GM12865 (cell line): Measurements from ENCODE around the gene ZNF519.
A peak's percentile ranks its signal among the peaks of the same experiment; 100 is the strongest.
"Not testable (repeated sequence)": the region's sequence is repeated elsewhere in the genome, so short reads cannot be mapped to it uniquely, and the experiment has no call there.

Experiments used
- DNase-seq: peaks from one replicate; pipeline ENCODE4 v3.0.0; 2010; ENCODE audit warnings: low read depth
- H3K4me3 ChIP-seq: 2 replicates; pipeline ENCODE4 v1.5.1; 2011; ENCODE audit warnings: mild to moderate bottlenecking, low read depth, low read length, control low read depth
- CTCF ChIP-seq: IDR thresholded peaks from 2 replicates; pipeline ENCODE4 v1.5.1; 2011; ENCODE audit warnings: low read length, control low read depth, low read depth, inconsistent platforms; ENCODE audit not compliant: insufficient read depth; ENCODE audit errors: missing control alignments

ZNF519 gene

DNA sequence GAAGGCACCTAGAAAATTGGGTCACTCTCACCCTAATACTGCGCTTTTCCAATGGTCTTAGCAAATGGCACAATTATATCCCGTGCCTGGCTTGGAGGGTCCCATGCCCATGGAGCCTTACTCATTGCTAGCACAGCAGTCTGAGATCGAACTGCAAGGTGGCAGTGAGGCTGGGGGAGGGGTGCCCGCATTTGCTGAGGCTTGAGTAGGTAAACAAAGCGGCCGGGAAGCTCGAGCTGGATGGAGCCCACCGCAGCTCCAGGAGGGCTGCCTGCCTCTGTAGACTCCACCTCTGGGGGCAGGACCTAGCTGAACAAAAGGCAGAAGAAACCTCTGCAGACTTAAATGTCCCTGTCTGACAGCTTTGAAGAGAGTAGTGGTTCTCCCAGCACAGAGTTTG is 30.7 kb upstream of the ZNF519 start:
- DNase-seq, H3K4me3 ChIP-seq: not testable (repeated sequence)

- H3K4me3 ChIP-seq, DNase-seq: not testable (repeated sequence)
Measured at GRCh38 chr18:14151564-14152113, 19.4 kb upstream of the ZNF519 start.

- H3K4me3 ChIP-seq, DNase-seq: not testable (repeated sequence)
Measured at GRCh38 chr18:14150766-14151165, 18.5 kb upstream of the ZNF519 start.

GRCh38 chr18:14149916-14150420 is 17.7 kb upstream of the ZNF519 start:
- not testable (repeated sequence) for H3K4me3 ChIP-seq, DNase-seq

DNA sequence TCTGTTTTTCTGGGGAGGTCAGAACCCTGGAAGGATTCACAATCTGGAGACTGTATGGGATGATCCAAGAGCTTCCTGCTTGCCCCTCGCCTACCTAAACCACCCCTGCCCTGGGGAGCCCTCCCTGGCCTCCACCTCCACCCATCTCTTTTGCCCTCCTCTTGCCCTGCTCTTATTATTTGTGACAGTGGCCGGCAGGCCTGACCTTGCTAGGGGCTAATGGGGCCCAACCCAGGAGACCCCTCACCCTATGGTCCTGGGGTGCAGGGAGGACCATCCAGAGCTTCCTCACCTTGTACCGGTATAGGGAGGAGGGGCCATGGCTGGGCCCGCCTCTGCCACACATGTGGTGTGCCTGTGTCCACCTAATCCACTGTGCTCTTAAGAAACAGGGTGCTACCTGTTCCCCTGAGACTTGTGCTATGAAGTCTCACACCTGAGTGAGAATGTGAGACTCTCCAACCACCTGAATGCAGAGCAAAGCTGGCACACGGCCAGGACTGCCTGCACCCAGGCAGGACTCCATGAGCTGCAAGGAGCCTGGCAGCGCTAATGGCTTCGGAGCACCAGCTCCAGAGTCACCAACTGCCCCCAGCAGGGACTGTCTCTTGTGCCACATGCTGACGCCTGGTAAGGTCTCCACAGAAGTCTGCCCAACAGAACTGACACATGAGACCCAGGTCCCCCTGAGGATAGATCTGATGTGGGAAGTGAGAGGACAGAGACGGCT is 17.1 kb upstream of the ZNF519 start:
- not testable (repeated sequence) for H3K4me3 ChIP-seq, DNase-seq

DNA sequence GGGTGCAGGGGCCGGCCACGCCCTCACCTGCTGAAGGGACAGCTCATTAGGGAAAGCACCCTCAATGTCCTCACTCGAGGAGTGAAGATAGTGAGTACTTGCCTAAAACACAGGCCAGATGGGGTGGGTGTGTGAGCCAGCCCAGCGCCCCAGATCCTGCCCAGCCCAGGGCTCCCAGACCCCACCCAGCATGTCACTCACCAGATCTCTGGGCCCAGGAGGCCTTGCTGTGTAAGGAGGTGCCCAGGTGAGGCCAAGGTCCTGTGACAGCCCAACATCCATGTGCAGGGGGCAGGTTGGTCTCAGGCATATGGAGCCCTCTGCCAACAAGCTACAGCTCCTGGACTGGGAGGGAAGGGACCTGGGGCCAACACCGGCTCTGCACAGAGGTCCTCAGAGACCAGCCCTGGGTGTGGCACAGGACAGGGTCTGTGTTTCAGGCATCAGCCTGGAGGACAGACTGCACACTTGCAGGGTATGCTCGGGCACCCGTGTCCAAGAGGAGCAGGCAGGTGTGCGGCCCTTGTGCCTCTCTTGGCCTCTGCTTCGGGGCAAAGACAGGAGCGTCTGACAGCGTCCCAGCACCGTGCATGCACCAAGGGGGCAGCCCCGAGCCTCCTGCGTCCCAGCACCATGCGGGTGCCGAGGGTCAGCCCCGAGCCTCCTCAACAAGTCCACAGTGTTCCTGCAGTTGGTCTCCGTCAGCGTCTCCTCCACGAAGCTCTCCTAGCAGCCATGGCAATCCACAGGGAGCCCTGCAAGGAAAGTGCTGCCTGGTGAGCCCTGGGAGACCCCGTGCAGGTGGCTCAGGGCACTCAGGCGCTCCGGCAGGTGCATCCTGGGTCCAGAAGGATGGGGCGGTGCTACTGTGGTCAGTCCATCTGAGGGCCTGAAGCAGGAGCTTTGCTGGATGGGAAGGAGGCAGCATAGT is 16.0 kb upstream of the ZNF519 start:
- not testable (repeated sequence) for H3K4me3 ChIP-seq, DNase-seq

GRCh38 chr18:14146771-14147170 is 14.5 kb upstream of the ZNF519 start:
- H3K4me3 ChIP-seq, DNase-seq: not testable (repeated sequence)

- H3K4me3 ChIP-seq, DNase-seq: not testable (repeated sequence)
Measured at GRCh38 chr18:14145581-14146338, 13.5 kb upstream of the ZNF519 start.

GRCh38 chr18:14145021-14145420 is 12.8 kb upstream of the ZNF519 start:
- not testable (repeated sequence) for DNase-seq, H3K4me3 ChIP-seq

GRCh38 chr18:14144628-14144895 is 12.3 kb upstream of the ZNF519 start:
- DNase-seq = no peak
- no peak overlapping the region for H3K4me3 ChIP-seq
- no peak for TF ChIP-seq CTCF

DNA sequence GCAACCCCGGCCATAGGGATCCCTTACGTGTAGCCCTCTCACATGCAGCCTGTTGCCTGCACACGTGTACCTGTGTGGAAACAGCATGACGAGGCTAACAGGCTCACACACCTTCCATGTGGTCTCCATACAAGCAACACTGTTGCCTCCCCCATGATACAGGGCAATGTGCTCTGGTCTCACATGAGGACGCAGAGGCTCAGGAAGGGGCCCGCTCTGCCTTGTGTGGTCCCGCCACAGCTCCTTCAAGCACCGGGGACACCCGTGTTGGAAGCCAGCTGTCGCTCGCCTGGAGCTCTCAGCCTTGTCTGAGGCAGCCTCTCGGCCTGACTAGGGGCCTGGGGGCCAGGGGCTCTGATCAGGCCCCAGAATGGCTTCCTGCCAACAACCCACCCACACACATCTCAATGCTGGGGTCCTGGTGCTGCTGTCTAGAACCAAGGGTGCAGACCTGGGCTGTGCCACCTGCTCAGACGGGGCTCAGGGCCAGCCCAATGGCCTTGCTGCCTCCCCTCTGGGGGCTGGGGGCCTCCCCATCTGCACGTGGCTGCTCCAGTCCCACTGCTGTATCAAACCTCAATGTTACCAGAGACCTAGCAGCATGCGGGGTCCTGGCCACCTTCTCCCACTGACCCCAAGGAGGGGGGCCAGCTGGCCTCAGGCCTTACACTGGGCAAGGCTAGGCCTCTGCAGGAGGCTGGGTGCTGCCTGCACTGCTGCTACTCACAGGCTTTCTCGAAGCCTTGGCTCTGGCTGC is 11.8 kb upstream of the ZNF519 start:
- H3K4me3 ChIP-seq, DNase-seq: not testable (repeated sequence)

GRCh38 chr18:14143396-14143795 is 11.2 kb upstream of the ZNF519 start:
- not testable (repeated sequence) for H3K4me3 ChIP-seq, DNase-seq

DNA sequence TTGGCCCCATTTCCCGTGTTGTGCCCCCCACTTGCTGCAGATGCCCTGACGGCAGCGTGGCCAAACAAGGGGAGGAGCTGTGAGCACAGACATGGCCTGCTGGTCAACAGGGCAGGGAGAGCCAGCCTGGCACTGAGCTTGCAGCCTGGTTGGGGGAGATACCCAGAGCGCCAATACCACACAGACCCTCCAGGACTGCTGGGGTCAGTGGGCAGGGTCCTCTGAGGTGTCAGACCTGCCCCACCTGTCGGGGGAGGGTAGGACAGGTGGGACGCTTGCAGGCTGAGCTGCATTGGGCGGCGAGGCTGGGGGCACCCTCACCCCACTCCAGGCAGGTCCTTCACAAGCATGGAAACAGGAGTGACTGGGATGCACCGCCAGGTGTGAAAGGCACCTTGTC is 9.9 kb upstream of the ZNF519 start:
- H3K4me3 ChIP-seq, DNase-seq: not testable (repeated sequence)

GRCh38 chr18:14139583-14139982 is 7.3 kb upstream of the ZNF519 start:
- not testable (repeated sequence) for DNase-seq, H3K4me3 ChIP-seq

GRCh38 chr18:14137971-14138370 is 5.7 kb upstream of the ZNF519 start:
- not testable (repeated sequence) for H3K4me3 ChIP-seq, DNase-seq

DNA sequence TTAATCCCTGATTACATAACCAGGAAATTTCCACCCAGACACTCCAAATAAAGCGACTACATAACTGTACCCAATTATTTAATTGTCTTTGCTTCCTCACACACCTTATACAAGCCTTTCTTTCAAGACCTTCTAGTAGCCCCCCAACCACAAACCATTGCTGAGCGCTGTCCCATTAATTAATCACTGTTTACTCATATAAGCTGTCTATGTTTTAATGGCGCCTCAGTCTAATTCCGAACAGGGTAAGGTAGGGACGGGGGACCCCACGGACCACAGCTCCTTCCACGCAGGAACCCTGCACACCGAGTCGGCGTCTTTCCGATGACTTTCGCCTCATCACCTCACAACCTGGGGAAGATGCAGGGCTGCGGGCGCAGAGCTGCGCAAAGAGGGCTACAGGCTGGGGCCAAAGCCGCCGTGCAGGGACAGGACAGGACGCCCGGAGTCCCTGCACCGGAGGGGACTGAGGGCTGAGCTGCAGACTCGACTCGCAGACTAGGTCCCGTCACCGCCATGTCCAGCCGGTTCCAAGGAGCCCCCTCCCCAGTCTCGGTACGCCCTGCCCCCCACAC is 452 bp downstream of the ZNF519 start:
- DNase-seq = not testable (repeated sequence)
- peak overlapping the region; percentile 65 for H3K4me3 ChIP-seq

DNA sequence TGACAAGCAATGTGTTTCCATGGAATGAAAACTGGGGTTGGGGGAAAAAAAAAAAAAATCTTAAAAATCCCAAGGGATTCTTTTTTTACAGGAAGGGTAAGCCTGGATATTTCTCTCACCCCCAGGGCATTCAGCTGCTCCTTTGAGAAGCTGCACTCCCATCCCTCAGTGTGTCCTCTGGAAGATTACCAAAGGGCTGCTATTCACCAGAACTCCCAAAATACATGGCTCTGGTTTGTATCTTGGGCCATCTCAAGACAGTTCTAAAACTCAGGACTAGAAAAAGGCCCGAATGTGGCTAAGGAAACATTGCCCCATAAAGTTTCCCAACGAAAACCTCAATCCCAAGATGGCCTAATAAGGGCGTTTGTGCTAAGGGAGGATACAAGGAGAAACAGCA is 1.4 kb downstream of the ZNF519 start:
- not testable (repeated sequence) for DNase-seq
- peak overlapping the region; percentile 65; the same call in 1 of the 2 replicates for H3K4me3 ChIP-seq
